Stimulated activated CD4-positive, alpha-beta T cell treated with anti-CD3 and anti-CD28 coated beads, Interleukin-2, amount 100 ng/mL, for 24 hours (primary cell): ENCODE results near the gene KHK.

Experiments
- DNase-seq, 2 donors: peaks; one replicate each; pipeline ENCODE4 v3.0.0-alpha.2; 2020

The KHK gene

GRCh38 chr2:27086724-27087593 is at the start of gene KHK:
Gene KHK (plus strand): TSS chr2:27086772. CDS start chr2:27087260, 488 bp downstream.
- DNase-seq: peak in 1 of 2 donors; percentile 37

DNA sequence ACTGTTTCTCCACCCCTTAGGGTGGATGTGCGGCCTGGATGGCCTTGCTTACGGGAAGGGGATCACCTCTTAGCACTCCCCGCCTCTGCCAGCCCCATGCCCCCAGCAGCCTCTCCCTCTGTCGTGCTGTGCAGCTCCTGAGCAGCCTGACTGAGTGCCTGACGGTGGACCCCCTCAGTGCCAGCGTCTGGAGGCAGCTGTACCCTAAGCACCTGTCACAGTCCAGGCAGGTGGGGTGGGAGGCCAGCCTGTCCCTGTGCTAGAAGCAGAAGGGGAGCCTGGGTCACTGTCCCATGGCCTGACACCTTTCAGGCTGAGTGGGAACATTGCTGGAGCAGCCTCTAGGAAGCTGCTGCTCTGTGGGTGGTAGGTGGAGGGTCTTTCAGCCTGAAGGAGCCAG is 48.6 kb upstream of the KHK start:
- DNase-seq: no peak

DNA sequence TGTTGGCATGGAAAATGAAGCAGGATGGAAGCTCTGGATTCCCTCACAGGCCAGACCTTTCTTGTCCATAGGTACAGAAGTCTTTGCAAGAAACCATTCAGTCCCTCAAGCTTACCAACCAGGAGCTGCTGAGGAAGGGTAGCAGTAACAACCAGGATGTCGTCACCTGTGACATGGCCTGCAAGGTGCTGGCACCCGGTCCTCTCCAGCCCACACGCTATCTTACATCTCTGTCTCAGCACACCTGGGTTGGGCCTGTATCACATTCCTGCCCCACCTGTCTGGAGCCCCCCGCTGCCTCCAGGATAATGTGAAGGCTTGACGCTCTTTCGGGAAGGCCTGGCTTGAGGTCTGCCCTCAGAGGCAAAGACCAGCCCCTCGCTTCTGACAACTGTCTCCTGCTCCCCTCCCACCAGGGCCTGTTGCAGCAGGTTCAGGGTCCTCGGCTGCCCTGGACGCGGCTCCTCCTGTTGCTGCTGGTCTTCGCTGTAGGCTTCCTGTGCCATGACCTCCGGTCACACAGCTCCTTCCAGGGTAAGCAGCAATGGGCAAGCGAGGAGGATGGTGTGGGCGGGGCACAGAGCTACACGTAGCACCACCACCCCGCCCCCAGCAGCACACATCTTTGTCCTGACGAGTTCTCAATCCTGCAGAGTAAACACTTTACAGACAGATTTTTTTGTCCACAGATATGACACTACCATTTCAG is 47.8 kb upstream of the KHK start:
- DNase-seq: no peak

GRCh38 chr2:27039426-27039825 is 47.1 kb upstream of the KHK start:
- DNase-seq: no peak

GRCh38 chr2:27039871-27040270 is 46.7 kb upstream of the KHK start:
- no peak for DNase-seq

GRCh38 chr2:27040282-27040681 is 46.3 kb upstream of the KHK start:
- DNase-seq: no peak

DNA sequence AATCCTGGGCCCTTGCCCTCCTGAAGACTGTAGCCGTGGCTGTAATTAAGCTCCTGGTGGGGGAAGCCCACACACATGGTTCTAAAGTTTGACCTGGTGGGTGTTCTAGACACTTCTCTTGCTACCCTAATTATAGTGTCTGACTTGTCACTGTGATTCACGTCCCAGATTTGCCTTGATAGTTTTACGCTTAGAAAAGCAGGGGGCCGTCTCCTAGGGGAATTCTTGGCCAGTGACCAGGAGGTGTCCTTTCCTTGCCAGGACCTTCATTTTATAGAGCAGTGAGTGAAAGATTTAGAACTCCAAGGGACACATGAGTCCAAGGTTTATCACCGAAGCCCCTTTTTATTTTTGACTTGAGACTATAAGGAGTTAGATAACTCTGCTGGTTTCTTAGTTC is 44.8 kb upstream of the KHK start:
- DNase-seq: no peak

DNA sequence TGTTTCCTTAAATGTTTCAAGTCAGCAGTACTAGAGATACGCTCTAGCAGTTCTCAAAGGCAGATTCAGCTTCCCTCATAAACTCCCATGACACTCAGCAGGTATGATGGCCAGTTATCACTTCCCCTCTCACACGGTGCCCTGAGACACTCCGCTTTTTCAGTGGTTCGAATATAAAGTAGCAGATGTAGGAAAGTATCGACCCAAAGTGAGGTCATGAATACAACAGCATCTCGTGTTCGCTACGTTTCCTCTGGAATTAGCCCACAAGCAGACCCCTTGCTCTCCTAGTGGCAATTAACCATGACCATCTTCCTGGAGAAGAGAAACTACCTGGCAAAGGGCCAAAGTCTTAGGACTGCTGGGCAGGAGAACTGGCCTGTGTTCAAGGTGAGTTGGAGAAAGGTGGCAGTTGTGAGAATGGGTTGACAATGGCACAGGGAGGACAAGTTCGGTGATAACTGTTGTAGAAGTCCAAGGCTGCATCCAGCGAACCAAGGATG is 44.4 kb upstream of the KHK start:
- no peak for DNase-seq

DNA sequence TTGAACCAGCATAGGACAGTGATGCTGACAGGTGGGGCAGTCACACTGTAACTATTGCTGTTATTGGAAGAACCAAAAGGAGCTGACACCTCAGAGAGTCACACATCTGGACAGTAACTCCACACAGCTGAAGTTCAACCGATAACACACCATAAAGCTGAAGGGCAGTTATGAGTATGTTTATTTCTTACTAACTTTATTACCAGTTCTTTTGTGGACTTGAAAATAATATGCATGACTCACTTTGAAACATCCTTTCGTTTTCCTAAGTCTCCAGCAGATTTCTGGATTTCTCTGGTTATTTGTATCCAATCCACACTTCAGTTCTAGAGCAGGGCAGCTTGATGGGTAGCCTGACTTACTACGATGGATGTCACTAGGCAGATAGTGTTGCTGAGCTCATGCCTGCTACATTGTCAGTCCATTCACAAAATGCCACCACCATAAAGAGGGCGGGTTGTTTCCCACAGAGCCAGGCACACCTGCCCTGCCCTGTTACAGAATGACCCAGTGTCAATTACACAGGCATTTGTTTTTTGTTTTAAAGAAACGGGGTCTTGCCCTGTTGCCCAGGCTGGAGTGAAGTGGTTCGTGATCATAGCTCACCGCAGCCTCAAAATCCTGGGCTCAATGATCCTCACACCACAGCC is 43.5 kb upstream of the KHK start:
- DNase-seq: no peak

DNA sequence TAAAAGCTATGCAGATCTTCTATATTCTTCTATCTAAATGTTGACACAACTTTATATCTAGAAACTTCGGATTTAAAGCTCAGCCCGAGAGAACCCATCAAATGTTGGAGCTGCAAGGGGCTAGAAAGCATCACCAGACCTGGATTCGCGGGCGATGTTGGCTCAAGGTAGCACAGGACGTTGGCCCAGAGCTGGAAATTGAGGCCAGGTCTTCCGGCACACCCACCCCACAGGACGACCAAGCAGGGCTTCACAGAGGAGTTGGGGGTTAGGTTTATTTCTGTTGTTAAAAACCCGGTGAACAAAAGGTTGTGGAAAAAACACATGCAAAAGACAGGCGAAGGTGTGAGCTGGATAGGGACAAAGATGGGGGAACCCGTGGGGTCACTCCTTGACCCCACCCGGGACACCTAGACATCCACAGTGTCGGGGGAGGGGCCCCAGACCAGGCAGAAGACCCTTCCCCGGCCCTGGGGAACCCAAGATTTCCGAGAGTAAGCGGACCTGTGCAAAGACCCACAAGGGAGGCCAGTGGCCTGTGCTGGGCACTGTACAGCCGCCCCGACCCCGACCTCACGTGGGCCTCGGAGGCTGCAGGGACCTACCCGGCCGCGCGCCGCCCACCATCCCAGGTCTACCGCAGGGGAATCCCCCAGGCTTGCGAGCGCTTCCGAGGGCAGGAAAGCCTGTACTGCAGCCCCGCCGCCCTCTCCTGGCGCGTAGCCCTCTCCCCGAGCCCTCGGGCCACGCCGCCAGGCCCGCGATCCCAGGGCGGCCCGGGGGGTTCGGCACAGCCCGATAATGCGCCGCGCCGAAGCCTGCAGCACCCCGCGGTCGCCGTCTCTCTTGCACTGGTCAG is 36.9 kb upstream of the KHK start:
- peak; percentile 72 to 78 for DNase-seq

DNA sequence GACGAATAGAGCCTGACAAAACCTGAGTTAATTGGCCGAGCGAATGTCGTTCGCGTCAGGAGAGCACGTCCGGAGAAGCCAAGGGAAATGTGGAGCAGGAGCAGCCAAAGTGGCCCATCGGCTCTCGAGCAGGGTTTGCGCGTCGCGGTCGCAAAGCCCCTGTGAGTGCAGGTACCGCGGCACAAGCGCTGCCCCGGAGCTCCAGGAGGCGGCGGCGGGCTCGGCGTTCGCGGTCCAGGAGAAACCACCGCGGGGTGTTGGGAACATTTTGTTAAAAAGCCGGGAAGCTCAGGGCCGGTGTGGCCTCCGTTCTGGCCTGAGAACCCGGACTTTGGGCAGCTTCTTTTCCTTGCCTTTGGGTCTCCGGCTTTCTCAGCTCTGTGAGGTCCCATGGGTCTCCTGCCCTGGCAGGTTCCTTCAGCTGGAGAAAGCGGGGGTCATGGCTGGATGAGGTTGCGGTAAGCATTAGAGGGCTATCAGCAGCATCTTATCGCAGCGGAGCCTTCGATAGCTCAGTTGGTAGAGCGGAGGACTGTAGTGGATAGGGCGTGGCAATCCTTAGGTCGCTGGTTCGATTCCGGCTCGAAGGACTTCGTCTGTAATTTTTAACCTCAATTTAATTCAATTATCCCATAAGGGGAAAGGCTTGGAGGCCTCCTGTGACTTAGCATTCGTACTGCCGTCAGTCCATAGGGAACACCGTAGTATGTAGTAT is 36.1 kb upstream of the KHK start:
- DNase-seq: peak; percentile 91 to 94

DNA sequence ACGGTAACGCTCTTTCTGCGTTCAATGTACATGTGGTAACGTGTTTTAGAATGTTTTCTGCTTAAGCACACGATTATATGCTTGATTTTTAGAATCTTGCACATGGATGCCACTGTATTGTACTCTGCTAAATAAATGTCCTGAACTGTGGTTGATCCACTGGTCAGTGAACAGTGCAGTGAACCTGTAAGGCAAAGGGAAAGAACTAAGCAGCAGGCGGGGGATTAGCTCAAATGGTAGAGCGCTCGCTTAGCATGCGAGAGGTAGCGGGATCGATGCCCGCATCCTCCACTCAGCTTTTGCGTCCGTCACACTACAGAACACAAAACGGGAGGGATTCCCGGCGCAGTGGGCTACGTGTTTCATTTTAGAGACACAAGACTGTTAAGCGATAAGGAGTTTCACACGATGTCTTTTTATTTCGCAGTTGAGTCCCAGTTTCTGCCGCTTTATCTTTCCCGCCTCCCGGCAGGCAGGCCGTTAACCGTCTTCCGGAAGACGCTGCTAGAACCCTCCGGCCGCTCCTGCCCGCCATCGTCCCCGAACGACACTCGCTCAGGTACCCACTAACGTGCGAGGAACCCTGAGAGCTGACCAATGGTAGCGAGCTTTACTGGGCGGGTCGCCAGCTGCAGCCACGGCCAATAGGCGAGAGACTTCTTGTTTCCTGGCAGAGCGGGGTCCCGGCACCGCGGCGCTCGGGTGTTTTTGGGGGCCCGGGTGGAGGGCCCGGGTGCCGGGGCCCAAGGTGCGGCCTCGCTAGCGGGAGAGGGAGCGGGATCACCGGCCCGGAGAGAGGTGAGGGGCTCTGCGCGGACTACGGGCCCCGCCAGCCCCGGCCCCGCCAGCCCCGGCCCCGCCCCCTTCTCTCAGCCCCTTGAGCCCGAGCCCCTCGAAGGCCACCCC is 35.3 kb upstream of the KHK start, which contains the start of gene AGBL5:
TSS of gene AGBL5 (plus strand) at position 673 of the 906 bp plus-strand sequence. CDS start 1,291 bp downstream, outside the sequence.
- DNase-seq: peak; percentile 94 to 95

DNA sequence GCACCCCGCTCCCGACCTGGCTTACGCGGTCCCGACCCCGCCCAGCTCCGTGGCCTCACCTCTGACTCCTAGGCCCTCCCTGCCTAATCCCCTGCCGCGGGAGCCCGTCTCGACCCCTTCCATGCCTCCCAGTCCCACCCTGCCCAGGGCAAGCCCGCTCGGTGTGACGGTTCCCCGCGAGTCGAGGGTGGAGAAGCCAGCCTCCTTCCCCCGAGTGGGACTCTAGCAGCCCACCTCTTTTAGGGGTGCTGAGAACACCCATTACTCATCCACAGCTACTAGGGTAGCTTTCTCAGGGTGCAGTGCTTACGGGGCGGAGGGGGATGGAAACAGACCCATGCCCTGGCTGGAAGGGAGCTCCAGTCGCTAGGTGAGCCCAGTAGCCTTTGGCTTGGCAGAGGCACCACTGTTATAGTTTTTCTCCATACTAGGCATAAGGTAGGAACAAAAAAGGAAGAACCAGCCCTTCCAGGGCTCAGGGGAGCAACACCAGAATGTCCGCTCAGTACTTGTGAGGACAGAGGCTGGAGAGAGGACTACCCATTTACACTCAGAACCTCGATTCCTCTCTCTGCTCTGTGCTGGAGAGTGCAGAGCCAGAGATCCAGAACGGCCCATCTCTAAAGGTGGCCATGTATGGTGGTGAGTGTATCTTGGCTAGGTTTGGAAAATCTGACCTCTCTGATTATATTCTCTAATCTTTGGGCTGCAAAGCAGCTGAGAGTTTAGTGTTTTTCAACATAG is 34.5 kb upstream of the KHK start:
- peak in 1 of 2 donors; percentile 58 for DNase-seq

DNA sequence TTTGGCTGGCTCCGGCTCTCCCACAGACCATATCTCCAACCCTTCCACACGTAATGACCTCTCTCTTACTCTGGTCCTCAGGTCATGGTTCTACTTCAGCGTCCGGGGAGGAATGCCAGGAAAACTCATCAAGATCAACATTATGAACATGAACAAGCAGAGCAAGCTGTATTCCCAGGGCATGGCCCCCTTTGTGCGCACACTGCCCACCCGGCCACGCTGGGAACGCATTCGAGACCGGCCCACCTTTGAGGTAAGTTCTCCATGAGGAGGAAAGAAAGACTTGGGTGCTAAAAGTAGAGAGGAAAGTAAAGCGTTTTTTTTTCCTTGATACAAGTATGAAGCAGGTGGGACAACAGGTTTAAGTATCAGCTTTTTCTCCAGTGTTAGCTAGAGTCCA is 33.3 kb upstream of the KHK start:
- DNase-seq: no peak

- DNase-seq: no peak
Measured at GRCh38 chr2:27053776-27054175, 32.8 kb upstream of the KHK start.

DNA sequence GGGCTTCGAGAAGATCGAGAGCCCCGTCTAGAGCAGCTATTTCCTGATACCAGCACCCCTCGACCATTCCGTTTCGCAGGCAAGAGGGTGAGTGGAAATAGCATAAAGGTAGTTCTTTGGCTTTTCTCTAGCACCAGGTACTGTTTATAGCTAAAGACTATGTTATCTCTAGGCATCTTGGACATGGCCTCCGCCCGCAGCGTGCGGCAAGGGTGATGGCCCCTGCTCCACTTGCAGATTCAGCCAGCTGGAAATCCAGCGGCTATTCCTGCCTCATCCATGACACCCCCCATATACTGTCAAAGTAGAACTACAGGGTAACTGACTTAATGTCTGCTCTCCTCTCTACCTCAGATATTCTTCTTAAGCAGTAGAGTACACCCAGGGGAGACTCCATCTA is 31.9 kb upstream of the KHK start:
- DNase-seq: no peak

- no peak for DNase-seq
Measured at GRCh38 chr2:27057184-27057583, 29.4 kb upstream of the KHK start.

- no peak for DNase-seq
Measured at GRCh38 chr2:27058210-27058609, 28.4 kb upstream of the KHK start.

- DNase-seq: no peak
Measured at GRCh38 chr2:27059141-27059820, 27.3 kb upstream of the KHK start.
